ENCODE results near the gene ADIRF.

DNA sequence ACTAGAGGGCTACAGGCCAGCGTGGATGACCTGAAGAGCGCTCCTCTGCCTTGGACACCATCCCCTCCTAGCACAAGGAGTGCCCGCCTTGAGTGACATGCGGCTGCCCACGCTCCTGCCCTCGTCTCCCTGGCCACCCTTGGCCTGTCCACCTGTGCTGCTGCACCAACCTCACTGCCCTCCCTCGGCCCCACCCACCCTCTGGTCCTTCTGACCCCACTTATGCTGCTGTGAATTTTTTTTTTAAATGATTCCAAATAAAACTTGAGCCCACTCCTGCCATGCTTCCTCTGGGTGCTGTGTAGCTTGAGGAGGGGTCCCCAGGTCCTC, 5.3 kb upstream of the ADIRF start:
- TF ChIP-seq, protein P1, sequence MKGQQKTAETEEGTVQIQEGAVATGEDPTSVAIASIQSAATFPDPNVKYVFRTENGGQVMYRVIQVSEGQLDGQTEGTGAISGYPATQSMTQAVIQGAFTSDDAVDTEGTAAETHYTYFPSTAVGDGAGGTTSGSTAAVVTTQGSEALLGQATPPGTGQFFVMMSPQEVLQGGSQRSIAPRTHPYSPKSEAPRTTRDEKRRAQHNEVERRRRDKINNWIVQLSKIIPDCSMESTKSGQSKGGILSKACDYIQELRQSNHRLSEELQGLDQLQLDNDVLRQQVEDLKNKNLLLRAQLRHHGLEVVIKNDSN (CRISPR knock-in tag; IDR thresholded peaks at IDR 0.05): no peak
- TF ChIP-seq, protein P2, sequence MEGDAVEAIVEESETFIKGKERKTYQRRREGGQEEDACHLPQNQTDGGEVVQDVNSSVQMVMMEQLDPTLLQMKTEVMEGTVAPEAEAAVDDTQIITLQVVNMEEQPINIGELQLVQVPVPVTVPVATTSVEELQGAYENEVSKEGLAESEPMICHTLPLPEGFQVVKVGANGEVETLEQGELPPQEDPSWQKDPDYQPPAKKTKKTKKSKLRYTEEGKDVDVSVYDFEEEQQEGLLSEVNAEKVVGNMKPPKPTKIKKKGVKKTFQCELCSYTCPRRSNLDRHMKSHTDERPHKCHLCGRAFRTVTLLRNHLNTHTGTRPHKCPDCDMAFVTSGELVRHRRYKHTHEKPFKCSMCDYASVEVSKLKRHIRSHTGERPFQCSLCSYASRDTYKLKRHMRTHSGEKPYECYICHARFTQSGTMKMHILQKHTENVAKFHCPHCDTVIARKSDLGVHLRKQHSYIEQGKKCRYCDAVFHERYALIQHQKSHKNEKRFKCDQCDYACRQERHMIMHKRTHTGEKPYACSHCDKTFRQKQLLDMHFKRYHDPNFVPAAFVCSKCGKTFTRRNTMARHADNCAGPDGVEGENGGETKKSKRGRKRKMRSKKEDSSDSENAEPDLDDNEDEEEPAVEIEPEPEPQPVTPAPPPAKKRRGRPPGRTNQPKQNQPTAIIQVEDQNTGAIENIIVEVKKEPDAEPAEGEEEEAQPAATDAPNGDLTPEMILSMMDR (IDR thresholded peaks at IDR 0.05): no peak
- TF ChIP-seq SP1 (CRISPR knock-in tag; conservative IDR thresholded peaks at IDR 0.05): no peak
- TF ChIP-seq, protein P3, sequence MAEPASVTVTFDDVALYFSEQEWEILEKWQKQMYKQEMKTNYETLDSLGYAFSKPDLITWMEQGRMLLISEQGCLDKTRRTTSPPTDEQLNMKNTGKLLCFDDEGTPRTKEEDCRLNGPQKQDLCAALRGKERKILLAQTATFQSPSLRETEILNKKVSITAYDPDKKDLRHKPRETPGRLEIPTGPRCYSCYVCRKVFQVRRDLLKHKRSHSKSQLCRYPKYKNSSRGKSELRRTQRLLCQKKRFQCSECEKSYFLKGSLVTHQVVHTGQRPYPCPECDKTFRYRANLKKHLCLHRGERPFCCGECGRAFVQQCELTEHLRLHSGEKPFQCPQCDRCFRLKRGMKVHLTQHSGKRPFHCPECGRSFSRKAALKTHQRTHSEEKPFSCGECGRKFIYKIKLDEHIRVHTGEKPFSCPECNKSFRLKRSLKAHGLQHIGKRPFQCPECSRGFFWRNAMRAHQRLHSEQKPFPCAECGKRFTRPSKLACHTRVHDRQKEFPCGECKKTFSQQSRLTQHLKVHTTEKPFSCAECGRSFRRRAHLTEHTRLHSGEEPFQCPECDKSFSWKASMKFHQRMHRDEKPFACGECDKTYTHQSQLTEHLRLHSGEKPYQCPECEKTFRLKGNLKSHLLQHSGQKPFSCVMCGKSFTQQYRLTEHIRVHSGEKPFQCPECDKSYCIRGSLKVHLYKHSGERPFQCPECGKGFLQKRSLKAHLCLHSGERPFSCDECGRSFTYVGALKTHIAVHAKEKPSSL (CRISPR knock-in tag; conservative IDR thresholded peaks at IDR 0.05): no peak
- TF ChIP-seq ZNF423 (CRISPR knock-in tag; IDR thresholded peaks at IDR 0.05): no peak
- TF ChIP-seq, protein P4, sequence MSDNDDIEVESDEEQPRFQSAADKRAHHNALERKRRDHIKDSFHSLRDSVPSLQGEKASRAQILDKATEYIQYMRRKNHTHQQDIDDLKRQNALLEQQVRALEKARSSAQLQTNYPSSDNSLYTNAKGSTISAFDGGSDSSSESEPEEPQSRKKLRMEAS (CRISPR knock-in tag; IDR thresholded peaks at IDR 0.05): no peak
- TF ChIP-seq, protein P5, sequence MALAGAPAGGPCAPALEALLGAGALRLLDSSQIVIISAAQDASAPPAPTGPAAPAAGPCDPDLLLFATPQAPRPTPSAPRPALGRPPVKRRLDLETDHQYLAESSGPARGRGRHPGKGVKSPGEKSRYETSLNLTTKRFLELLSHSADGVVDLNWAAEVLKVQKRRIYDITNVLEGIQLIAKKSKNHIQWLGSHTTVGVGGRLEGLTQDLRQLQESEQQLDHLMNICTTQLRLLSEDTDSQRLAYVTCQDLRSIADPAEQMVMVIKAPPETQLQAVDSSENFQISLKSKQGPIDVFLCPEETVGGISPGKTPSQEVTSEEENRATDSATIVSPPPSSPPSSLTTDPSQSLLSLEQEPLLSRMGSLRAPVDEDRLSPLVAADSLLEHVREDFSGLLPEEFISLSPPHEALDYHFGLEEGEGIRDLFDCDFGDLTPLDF (CRISPR knock-in tag; IDR thresholded peaks at IDR 0.05): no peak
- no peak for TF ChIP-seq CREB1 (CRISPR knock-in tag; IDR thresholded peaks at IDR 0.05)
- TF ChIP-seq ZBTB21 (CRISPR knock-in tag; IDR thresholded peaks at IDR 0.05; ENCODE audit: borderline replicate concordance): no peak

Data from WTC11 (cell line).